Femur (tissue), 1 donor: ENCODE data around the gene ARHGEF28.
A peak's percentile ranks its signal among the peaks of the same experiment; 100 is the strongest.

Experiments
- DNase-seq: peaks from one replicate; pipeline ENCODE4 v3.0.0-alpha.2; 2017

Gene ARHGEF28

GRCh38 chr5:73625944-73626811 is at the start of gene ARHGEF28:
TSS of gene ARHGEF28 (plus strand) at chr5:73626196. CDS start at chr5:73684852, 58,656 bp downstream.
- DNase-seq: peak; percentile 55

DNA sequence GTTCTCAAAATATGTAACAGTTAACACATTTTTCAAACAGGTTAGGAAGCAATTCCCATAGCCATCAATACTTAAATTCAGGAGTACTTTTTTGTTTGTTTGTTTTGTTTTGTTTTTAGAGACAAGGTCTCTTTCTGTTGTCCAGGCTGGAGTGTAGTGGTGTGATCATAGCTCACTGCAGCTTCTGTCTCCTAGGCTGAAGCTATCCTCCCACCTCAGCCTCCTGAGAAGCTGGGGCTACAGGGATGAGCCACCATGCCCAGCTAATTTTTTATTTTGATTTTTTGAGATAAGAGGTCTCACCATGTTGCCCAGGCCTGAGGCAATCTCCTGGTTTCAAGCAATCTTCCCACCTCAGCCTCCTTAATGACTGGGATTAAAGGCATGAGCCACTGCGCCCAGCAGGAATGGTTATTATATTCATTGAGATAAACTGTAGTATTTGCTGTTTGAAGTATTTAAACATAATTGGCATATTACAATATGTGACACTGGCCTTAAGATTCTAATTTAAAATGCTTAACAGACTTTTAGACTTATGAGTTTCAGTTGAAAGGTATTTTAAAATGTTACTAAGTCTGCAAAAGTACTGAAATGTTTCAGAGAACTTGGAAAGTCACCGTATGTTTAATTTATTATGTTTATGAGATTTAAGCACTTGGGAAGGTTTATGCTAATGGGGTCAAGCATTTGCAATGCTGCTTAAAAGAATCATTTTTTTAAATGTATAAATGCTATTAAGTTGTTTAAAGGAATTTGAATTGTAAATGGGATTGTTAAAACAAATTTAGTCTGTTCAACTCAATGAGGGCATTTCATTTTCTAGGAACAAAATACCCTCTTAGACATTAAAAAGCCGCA is 43.5 kb upstream of the ARHGEF28 start:
- DNase-seq: no peak

- no peak for DNase-seq
Observed at GRCh38 chr5:73587923-73588322, 38.1 kb upstream of the ARHGEF28 start.

DNA sequence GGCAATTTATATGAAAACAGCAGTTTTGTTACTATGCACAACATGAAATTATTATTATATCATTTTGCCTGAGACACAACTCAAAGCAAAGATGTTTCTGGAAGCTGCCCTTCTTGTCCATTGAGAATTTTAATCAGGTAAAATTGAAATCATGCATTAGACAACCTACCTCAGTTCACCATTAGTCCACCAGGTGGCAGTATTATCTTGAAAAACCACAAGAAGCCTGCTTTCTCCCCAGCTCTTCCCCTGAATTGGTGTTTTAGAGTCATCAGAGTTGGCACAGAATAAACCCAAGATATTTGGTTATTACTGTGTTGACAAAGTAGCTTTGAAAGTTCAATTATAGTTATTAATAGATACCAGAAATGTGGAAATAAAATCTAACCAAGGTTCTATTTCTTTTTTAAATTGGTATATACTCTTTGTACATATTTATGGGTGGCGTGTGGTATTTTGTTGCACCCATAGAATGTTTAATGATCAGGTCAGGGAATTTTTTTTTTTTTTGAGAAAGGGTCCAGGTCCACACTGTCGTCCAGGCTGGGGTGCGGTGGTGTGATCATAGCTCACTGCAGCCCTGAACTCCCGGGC is 34.8 kb upstream of the ARHGEF28 start:
- no peak for DNase-seq

GRCh38 chr5:73591698-73592501 is 34.1 kb upstream of the ARHGEF28 start:
- DNase-seq: no peak

- DNase-seq: no peak
Observed at GRCh38 chr5:73592551-73592950, 33.4 kb upstream of the ARHGEF28 start.

- no peak for DNase-seq
Observed at GRCh38 chr5:73596705-73597328, 29.2 kb upstream of the ARHGEF28 start.

GRCh38 chr5:73599380-73599779 is 26.6 kb upstream of the ARHGEF28 start:
- no peak for DNase-seq

DNA sequence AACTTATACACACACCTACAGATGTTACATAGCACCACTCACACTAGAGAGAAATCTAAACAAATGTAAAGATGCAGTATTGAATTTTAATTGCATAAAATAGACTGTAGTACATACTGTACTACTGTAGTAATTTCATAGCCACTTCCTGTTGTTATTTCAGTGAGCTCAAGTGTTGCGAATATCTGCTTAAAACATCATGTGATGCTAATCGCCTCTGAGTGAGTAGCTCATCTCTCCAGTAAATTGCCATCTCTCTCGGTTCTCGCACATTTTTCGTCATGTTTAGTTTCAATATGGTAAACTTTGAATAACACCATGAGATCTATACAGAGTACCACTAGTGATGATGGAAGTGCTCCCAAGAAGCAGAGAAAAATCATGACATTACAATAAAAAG is 22.0 kb upstream of the ARHGEF28 start:
- no peak for DNase-seq

- no peak for DNase-seq
Observed at GRCh38 chr5:73605223-73606087, 20.5 kb upstream of the ARHGEF28 start.

- DNase-seq: no peak
Observed at GRCh38 chr5:73606206-73606753, 19.7 kb upstream of the ARHGEF28 start.

GRCh38 chr5:73607228-73607627 is 18.8 kb upstream of the ARHGEF28 start:
- DNase-seq: no peak

DNA sequence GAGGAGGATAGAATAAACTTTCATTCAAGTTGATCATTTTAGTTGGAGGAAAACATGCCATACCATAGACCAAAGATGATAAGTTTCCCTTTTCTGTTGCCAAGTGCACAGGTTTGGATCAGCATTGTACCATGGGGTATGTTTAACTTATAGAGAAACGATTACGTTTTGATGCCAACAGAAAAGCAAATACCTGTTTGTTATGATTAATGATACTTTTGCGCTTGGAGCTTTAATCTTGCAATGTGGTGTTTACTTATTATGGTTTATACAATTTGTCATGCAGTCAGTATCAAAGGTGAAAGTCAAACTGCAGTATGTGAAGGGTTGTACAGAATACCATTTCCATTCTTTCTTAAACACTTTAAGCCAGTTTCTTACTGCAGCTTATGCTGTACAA is 13.2 kb upstream of the ARHGEF28 start:
- no peak for DNase-seq

- DNase-seq: no peak
Observed at GRCh38 chr5:73615085-73615484, 10.9 kb upstream of the ARHGEF28 start.

GRCh38 chr5:73615947-73616346 is 10.0 kb upstream of the ARHGEF28 start:
- DNase-seq: no peak

DNA sequence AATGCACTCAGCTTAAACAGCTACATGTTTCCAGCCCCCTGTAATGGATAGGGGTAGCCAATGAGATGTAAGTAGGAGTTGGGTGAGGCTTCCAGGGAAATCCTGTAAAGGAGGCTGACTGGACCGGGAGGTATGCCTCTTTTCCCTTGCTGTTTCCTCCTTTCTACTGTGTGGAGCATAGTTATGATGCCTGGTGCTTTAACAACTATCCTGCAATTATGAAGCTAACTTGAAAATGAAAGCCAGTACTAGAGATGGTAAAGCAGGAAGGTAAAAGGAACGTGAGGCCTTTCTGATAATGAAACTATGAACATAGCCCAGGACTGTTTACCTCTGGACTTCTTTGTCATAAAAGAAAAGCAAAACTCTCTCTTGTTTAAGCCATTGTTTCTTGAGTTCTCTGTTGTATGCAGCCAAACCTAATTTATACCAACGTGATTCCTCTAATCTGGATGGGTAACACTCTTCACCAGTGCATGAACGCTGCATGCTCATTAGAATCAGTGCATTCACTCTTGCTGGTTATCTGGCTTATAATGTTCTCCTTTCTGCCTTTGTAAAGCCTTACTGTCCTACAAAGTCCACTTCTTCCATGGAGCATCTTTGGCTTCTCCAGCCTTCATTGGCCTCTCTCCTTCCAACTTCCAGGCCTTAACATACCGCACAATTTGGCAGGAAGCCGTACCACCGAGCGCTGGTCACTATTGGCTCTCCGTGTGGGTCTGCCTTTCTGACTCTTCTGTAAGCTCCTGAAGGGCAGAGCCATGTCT is 8.3 kb upstream of the ARHGEF28 start:
- DNase-seq: no peak

DNA sequence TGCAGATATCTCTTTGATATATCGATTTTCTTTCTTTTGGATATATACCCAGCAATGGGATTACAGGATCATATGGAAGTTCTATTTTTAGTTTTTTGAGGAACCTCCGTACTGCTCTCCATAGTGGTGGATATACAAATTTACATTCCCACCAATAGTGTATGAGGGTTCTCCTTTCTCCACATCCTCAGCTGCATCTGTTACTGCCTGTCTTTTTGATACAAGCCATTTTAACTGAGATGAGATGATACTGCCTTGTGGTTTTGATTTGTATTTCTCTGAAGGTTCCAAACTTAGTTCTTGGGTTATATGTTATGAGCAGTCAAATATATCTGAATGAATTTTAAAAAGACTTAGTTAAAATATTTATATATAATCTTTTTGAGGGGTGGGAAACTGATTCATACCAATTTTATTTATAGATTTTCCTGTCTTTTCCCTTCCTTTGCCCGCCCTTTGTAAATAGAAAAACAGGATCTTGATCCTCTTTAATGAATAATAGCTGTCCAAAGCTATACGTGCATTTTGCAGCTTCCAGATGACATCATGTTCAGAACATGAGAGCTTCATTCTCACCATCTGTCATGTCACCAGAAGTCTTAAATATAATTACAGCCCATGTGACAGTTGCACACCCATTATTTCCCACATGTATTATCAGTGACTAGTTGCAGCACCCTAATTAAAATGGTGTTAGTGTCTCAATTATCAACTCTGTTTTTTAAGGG is 6.2 kb upstream of the ARHGEF28 start:
- no peak for DNase-seq

DNA sequence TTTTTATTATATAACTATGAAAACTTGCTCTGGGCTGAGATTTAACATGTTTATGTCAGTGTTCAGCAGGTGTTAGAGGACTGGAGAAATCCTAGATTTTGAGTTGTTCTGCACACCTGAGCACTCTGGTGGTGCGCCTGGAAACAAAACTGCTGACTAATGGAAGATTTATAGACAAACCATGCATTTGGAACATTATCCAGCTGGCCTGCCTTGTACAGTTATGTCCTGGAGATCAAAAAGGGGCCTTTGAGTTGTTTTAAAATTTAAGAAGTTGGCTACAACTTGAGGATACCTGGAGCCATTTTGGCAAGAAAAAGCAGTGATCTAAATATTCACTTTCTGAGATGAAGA is 5.7 kb upstream of the ARHGEF28 start:
- DNase-seq: no peak

- DNase-seq: no peak
Observed at GRCh38 chr5:73623060-73623459, 2.9 kb upstream of the ARHGEF28 start.
